SK-N-MC (cell line): ENCODE data around the gene FGF11.

ENCODE experiments used
- DNase-seq: peaks from one replicate; pipeline ENCODE4 v3.0.0-alpha.2; 2011; ENCODE audit warnings: low read depth, low spot score
- H3K27ac ChIP-seq: fragments of 200-600 bp; sonication (generic); 2 replicates; pipeline ENCODE4 v1.5.1; 2016; ENCODE audit warnings: mixed run types
- H3K36me3 ChIP-seq: fragments of 200-600 bp; sonication (generic); 2 replicates; pipeline ENCODE4 v1.6.1; 2017; ENCODE audit warnings: antibody characterized with exemption, low read length, mixed read lengths; ENCODE audit not compliant: insufficient read depth
- H3K4me3 ChIP-seq: fragments of 200-600 bp; sonication (generic); 2 replicates; pipeline ENCODE4 v1.5.1; 2016
- H3K9ac ChIP-seq: fragments of 200-600 bp; sonication (generic); 2 replicates; pipeline ENCODE4 v1.8.0; 2017; ENCODE audit warnings: mixed run types, mixed read lengths; ENCODE audit not compliant: insufficient read length
- H3K9me3 ChIP-seq: fragments of 200-600 bp; sonication (generic); 2 replicates; pipeline ENCODE4 v1.6.1; 2017; ENCODE audit warnings: low read depth, mild to moderate bottlenecking, antibody characterized with exemption, low read length, moderate library complexity, mixed read lengths
- EZH2 ChIP-seq: fragments of 200-600 bp; sonication (generic); IDR thresholded peaks from one replicate; pipeline ENCODE4 v1.6.1; 2017; ENCODE audit warnings: antibody characterized with exemption
- FOXP2 ChIP-seq: optimal IDR thresholded peaks from 2 replicates; pipeline ENCODE3; 2011; ENCODE audit warnings: mild to moderate bottlenecking, moderate library complexity; ENCODE audit not compliant: insufficient read depth; ENCODE audit errors: extremely low read length, control extremely low read depth
- POLR2AphosphoS5 ChIP-seq: IDR thresholded peaks from 2 replicates; pipeline ENCODE4 v1.6.1; 2012; ENCODE audit warnings: mild to moderate bottlenecking, low read depth, low read length, borderline replicate concordance

The FGF11 gene

DNA sequence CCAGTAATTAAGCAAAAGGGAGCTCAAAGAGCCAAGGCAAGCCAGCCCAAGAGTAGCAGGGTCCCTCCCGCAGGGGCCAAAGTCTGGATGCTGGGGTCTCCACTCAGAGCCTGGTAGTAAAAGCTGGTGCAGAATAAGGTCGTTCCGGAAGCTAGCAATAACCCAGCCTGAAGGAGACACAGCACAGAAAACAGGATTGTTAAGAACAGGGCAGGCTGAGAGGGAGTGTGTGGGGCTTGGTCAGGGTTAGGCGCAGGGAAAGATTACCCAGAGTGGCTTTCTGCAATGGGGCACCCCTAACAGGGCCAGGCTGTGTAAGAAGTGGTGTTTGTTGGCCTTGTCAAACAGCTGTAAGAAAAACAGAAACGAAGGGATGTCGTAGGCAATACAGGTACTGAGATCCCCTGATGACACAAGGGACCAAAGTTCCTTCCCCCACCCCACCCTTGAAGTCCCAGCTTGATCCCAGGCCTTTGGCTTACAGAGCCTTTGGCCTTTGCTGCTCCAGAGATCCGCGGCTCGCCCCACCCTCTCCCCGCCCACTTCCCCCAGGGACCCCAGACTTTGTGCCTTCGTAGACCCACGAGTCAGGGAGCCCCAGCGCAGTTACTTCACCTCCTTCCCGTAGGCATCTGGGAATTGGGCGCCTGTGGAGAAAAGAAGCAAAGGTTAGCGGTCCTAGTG lies 36.1 kb upstream of the FGF11 start:
- no peak for DNase-seq
- Histone ChIP-seq H3K9ac (peak overlapping the region; percentile 82), H3K4me3 (peak overlapping the region; percentile 95), H3K27ac (no peak overlapping the region), H3K9me3 (no peaks in the 10 kb centered on the region), H3K36me3 (no peaks in the 10 kb centered on the region)
- TF ChIP-seq FOXP2: no peak
- TF ChIP-seq POLR2AphosphoS5: no peak
- no peak for TF ChIP-seq EZH2

- Histone ChIP-seq H3K9me3 (no peaks in the 10 kb centered on the region), H3K4me3 (peak overlapping the region; percentile 95), H3K27ac (peak overlapping the region; percentile 62; the same call in 1 of the 2 replicates), H3K36me3 (no peaks in the 10 kb centered on the region), H3K9ac (peak overlapping the region; percentile 82)
- DNase-seq: no peak
- TF ChIP-seq EZH2 (no peak), POLR2AphosphoS5 (no peak), FOXP2 (no peak)
These were observed 35.7 kb upstream of the FGF11 start for GRCh38 chr17:7403727-7403976.

GRCh38 chr17:7403977-7404736 lies 35.2 kb upstream of the FGF11 start, which contains the start of gene TMEM256:
Gene TMEM256 (minus strand): TSS chr17:7404097. CDS start chr17:7404084, 13 bp downstream.
- peak within 1 kb of the TSS; percentile 82 for H3K9ac ChIP-seq
- DNase-seq: peak; percentile 92
- peak within 1 kb of the TSS; percentile 62; the same call in 1 of the 2 replicates for H3K27ac ChIP-seq
- no peaks in the 10 kb centered on the region for H3K36me3 ChIP-seq
- no peaks in the 10 kb centered on the region for H3K9me3 ChIP-seq
- H3K4me3 ChIP-seq: peak within 1 kb of the TSS; percentile 95
- peak; percentile 74 for TF ChIP-seq POLR2AphosphoS5
- no peak for TF ChIP-seq FOXP2
- no peak for TF ChIP-seq EZH2

- H3K9ac ChIP-seq: peak overlapping the region; percentile 77
- peak overlapping the region; percentile 95 for H3K4me3 ChIP-seq
- DNase-seq: no peak
- H3K36me3 ChIP-seq: 0 out of 2 replicates have a peak, but pooled peaks cover 5% of the 10 kb centered on the region
- TF ChIP-seq FOXP2: no peak
- no peak for TF ChIP-seq EZH2
- no peak for TF ChIP-seq POLR2AphosphoS5
- no peak overlapping the region; the same call in 1 of the 2 replicates for H3K27ac ChIP-seq
- no peaks in the 10 kb centered on the region for H3K9me3 ChIP-seq
These were observed 34.5 kb upstream of the FGF11 start for GRCh38 chr17:7404737-7405349.

GRCh38 chr17:7405350-7406234 lies 33.7 kb upstream of the FGF11 start:
- no peak for DNase-seq
- no peak for TF ChIP-seq FOXP2
- 0 out of 2 replicates have a peak, but pooled peaks cover 5% of the 10 kb centered on the region for H3K36me3 ChIP-seq
- no peaks in the 10 kb centered on the region for H3K9me3 ChIP-seq
- H3K9ac ChIP-seq: peak overlapping the region; percentile 77
- H3K27ac ChIP-seq: no peak overlapping the region
- peak overlapping the region; percentile 95 for H3K4me3 ChIP-seq

GRCh38 chr17:7406235-7406825 lies 33.0 kb upstream of the FGF11 start:
- no peak for DNase-seq
- no peak overlapping the region for H3K27ac ChIP-seq
- TF ChIP-seq POLR2AphosphoS5 (no peak), EZH2 (no peak), FOXP2 (no peak)

GRCh38 chr17:7407082-7407481 lies 32.2 kb upstream of the FGF11 start:
- no peaks in the 10 kb centered on the region for H3K9me3 ChIP-seq
- H3K36me3 ChIP-seq: 0 out of 2 replicates have a peak, but pooled peaks cover 5% of the 10 kb centered on the region
- no peak overlapping the region for H3K27ac ChIP-seq
- H3K4me3 ChIP-seq: no peak overlapping the region
- TF ChIP-seq POLR2AphosphoS5 (no peak), EZH2 (no peak), FOXP2 (no peak)
- no peak for DNase-seq
- H3K9ac ChIP-seq: no peak overlapping the region

More at GRCh38 chr17:7406235-7406825, 33.0 kb upstream of the FGF11 start:
- H3K4me3 ChIP-seq: peak overlapping the region; percentile 95
- no peak overlapping the region for H3K9ac ChIP-seq
- H3K36me3 ChIP-seq: 0 out of 2 replicates have a peak, but pooled peaks cover 5% of the 10 kb centered on the region
- no peaks in the 10 kb centered on the region for H3K9me3 ChIP-seq
